HTR-8/SVneo (cell line): ENCODE data around the gene IMMP1L.

Source experiments
- DNase-seq: peaks from one replicate; pipeline ENCODE4 v3.0.0; 2011; ENCODE audit warnings: low spot score, mixed read lengths; ENCODE audit not compliant: insufficient read length
- FAIRE-seq: peaks from 2 replicates; lab custom pipeline; 2011; peaks lifted over from hg19 to GRCh38; lab: Jason Lieb, UNC

The IMMP1L gene

DNA sequence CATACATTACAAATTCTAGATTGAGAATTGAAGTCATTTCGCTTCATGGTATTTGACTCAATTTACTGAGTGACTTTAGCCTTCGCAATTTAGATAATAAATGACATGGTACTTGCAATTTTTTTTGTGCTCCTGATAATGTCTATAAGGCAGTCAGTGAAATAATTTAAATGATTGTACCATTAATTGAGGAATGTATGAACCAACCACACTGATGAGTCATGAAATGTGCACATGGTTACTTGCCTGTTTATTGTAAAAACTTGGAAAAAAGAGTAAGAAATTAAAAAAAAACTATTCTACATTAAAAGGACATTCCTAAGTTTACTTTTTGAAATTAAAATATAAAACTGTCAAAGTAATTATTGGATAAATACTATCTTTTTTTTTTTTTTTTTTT is 96.5 kb downstream of the IMMP1L start:
- DNase-seq, result peak; percentile 5
- no peak for FAIRE-seq

DNA sequence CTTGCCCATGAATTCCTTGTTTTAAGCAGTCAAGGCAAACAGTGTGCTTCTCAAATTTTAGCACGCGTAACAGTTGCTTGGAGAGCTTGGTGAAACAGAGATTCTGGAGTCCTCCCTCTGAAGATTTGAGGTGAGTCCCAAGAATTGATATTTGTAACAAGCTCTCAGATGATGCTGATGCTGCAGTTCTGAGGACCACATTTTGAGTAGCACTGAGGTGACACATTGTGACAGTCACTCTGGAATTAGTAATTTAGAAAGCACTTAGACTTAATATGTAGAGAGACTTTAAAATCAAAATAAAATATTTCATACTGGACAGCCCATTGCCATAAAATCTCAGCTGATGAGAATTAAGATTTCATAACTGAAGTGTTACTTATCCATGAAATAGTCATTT is 101.2 kb downstream of the IMMP1L start:
- FAIRE-seq (no peak), DNase-seq (no peak)

DNA sequence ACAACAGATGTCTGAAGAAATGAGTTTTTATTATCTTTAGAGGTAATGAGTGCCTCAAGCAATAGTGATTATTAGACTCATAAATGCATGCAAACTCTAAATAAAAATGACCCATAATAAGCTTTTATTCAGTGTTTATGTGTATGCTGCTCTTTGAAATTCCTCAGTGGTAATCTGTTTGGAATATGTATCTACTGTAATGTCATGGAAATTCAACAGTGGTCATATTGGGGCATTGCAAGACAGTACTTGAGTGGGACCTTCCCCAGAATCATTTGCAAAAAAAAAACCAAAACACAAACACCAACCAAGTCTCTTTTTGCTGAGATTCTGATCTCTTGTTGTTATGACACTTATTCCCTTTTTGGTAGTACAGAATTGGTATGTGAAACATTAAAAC is 104.8 kb downstream of the IMMP1L start:
- FAIRE-seq (no peak), DNase-seq (no peak)

DNA sequence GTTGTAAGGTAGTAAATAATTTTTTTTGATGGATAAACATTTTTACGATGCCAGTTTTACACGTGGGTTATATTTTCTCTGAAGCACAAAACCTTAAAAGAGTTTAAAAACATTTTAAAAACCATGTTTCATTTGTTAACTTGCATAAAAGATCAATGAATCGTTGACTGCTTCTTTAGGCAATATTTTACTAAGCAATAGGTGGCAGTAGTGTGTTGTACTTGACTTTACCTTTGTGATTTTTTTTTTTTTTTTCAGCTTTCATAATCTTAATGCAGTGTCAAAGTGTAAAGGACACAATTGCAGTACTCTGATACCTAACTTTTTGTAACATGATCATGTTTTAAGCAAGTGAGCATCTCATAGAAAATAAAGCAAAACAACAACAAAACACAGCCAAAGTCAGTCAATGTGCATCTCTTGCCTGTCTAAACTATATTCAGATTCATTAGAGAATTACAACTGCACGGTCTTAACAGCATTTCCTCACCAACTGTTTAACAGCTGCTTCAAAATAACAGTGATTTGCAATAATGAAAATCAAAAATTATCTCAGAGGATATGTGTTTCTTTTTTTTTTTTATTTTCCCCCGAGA is 112.1 kb downstream of the IMMP1L start:
- FAIRE-seq (no peak), DNase-seq (peak; percentile 21)

DNA sequence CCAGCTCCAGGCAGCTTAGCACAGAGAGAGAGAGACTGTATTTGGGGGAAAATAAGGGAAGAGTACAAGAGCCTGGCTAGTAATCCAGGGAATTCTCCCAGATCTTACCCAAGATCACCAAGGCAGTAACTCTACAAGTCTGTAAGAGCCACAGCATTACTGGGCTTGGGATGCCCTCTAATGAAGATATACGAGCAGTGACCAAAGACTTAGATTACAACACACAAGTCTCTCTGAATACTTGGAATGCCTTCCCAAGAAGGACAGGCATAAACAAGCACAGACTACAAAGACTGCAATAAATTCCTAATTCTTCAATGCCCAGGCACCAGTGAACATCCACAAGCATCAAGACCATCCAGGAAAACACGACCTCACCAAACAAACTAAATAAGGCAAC is 122.0 kb downstream of the IMMP1L start:
- FAIRE-seq (no peak), DNase-seq (no peak)

DNA sequence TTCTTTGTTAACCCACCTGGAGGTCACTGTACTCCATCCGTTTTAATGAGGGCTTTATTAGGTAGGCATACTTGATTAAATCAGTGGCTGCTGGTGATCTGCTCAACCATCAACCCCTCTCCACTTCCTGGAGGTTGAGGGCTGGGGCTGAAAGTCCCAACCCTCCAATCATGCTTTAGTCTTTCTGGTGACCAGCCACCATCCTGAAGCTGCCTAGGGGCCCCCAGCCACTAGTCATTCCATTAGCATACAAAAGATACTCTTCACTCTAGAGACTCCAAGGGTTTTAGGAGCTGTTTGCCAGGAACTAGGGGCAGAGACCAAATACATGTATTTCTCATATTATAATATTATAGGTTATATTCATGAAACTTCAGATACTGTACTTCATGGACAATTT is 126.3 kb downstream of the IMMP1L start:
- no peak for FAIRE-seq
- DNase-seq, result no peak
